IPS-15b (cell line): ENCODE measurements around the gene COX6B1.

ENCODE experiments used
- H3K27me3 ChIP-seq: one replicate; pipeline ENCODE4 v1.6.1; 2013; ENCODE audit warnings: low read length; ENCODE audit not compliant: control insufficient read depth, insufficient read depth
- H3K36me3 ChIP-seq: one replicate; pipeline ENCODE4 v1.6.1; 2013; ENCODE audit warnings: low read length; ENCODE audit not compliant: control insufficient read depth, insufficient read depth
- H3K4me1 ChIP-seq: one replicate; pipeline ENCODE4 v1.6.1; 2013; ENCODE audit warnings: mild to moderate bottlenecking, low read length; ENCODE audit not compliant: control insufficient read depth, insufficient read depth
- H3K4me3 ChIP-seq: one replicate; pipeline ENCODE4 v1.5.1; 2013; ENCODE audit warnings: low read depth, low read length
- H3K9ac ChIP-seq: one replicate; pipeline ENCODE4 v1.6.1; 2013; ENCODE audit warnings: low read depth, mild to moderate bottlenecking, low read length
- H3K9me3 ChIP-seq: one replicate; pipeline ENCODE4 v1.6.1; 2013; ENCODE audit warnings: mild to moderate bottlenecking, low read length; ENCODE audit not compliant: control insufficient read depth, insufficient read depth

COX6B1 gene

GRCh38 chr19:35637165-35637564, 11.0 kb upstream of the COX6B1 start:
- Histone ChIP-seq H3K27me3 (peaks cover 2% of the 10 kb centered on the region), H3K9ac (no peak overlapping the region), H3K36me3 (peaks cover 35% of the 10 kb centered on the region), H3K4me3 (no peak overlapping the region), H3K4me1 (peaks cover 6% of the 10 kb centered on the region), H3K9me3 (no peaks in the 10 kb centered on the region)

DNA sequence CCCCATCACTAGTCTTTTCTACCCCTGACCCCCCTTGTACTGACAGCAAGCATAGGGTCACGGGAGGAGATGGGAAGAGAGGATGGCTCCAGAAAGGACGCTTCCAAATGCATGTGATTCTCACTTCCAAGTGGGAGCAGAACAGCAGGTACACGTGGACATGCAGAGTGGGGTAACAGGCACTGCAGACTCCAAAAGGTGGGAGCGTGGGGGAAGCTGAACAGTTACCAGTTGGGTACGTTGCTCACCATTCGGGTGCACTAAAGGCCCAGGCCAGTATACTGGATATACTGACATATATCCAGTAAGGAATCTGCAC, 8.8 kb upstream of the COX6B1 start:
- Histone ChIP-seq H3K27me3 (peaks cover 9% of the 10 kb centered on the region), H3K9me3 (no peaks in the 10 kb centered on the region), H3K9ac (no peak overlapping the region), H3K4me3 (no peak overlapping the region), H3K4me1 (peaks cover 9% of the 10 kb centered on the region), H3K36me3 (peaks cover 20% of the 10 kb centered on the region)

DNA sequence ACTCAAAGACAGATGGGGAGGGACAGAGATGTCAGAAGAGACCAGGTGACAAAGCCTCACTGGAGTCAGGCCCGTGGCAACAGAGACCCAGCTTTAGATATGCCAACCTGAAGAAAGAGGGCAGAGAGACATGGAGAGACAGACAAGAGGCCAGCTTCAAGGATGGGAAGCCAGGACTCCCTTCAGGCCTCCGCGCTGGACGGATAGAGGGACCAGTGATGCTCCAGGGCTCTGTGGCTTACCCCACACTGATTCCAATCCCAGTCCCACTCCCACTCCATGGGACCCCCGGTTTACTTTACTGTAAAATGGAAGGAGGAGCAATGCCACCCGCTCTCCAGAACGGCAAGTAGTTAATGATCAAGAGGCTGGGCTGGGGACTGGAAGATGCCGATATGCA, 8.3 kb upstream of the COX6B1 start:
- peaks cover 9% of the 10 kb centered on the region for H3K27me3 ChIP-seq
- H3K9me3 ChIP-seq = no peaks in the 10 kb centered on the region
- peaks cover 9% of the 10 kb centered on the region for H3K4me1 ChIP-seq
- H3K9ac ChIP-seq = no peak overlapping the region
- H3K4me3 ChIP-seq = no peak overlapping the region
- H3K36me3 ChIP-seq = peaks cover 19% of the 10 kb centered on the region

DNA sequence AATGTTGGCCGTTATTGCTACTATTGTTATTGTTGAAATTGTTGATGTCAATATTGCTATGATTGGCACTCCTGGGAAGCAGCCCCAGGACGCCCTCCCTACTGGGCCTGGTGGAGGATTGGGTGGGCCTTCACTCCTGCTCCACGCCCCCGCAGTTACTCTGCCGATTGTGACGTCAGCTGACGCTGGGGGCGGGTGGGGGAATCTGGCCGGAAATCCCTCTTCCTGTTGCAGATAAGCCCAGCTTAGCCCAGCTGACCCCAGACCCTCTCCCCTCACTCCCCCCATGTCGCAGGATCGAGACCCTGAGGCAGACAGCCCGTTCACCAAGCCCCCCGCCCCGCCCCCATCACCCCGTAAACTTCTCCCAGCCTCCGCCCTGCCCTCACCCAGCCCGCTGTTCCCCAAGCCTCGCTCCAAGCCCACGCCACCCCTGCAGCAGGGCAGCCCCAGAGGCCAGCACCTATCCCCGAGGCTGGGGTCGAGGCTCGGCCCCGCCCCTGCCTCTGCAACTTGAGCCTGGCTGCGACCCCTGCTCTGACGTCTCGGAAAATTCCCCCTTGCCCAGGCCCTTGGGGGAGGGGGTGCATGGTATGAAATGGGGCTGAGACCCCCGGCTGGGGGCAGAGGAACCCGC, 6.5 kb upstream of the COX6B1 start, which contains the start of gene ETV2:
ETV2 (plus strand) TSS at position 231 of the 637 bp plus-strand sequence. CDS start 716 bp downstream, outside the sequence.
- Histone ChIP-seq H3K4me1 (peaks cover 12% of the 10 kb centered on the region), H3K9ac (no peak within 1 kb of the TSS), H3K36me3 (peaks cover 15% of the 10 kb centered on the region), H3K27me3 (peaks cover 25% of the 10 kb centered on the region), H3K4me3 (peak within 1 kb of the TSS; percentile 33), H3K9me3 (no peaks in the 10 kb centered on the region)

- Histone ChIP-seq H3K9me3 (no peaks in the 10 kb centered on the region), H3K4me3 (peak overlapping the region; percentile 33), H3K9ac (no peak overlapping the region), H3K4me1 (peaks cover 12% of the 10 kb centered on the region), H3K27me3 (peaks cover 26% of the 10 kb centered on the region), H3K36me3 (peaks cover 8% of the 10 kb centered on the region)
Measured at GRCh38 chr19:35642312-35642711, 5.8 kb upstream of the COX6B1 start.

DNA sequence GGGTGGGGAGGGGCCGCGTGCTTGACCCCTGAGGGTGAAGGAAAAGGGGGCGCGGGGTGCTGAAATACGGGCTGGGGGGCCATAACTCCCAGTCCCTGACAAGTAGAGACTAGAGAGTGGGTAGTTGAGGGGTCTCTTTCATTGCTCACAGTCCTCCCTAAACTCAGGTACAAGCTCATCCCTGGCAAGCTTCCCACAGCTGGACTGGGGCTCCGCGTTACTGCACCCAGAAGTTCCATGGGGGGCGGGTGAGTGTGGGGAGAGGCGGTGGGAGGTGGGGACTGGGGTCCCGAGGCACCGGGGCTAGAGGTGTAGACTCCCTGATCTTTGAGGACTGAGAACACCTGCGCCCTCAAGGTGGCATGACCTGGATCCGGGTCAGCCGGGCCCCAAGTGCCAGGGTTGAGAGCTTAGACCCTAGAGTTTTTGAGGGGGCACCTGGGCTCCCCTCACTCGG, 5.3 kb upstream of the COX6B1 start:
- no peak overlapping the region for H3K9ac ChIP-seq
- H3K27me3 ChIP-seq = peaks cover 26% of the 10 kb centered on the region
- peak overlapping the region; percentile 75 for H3K4me3 ChIP-seq
- peaks cover 12% of the 10 kb centered on the region for H3K4me1 ChIP-seq
- no peaks in the 10 kb centered on the region for H3K9me3 ChIP-seq
- H3K36me3 ChIP-seq = peaks cover 3% of the 10 kb centered on the region

DNA sequence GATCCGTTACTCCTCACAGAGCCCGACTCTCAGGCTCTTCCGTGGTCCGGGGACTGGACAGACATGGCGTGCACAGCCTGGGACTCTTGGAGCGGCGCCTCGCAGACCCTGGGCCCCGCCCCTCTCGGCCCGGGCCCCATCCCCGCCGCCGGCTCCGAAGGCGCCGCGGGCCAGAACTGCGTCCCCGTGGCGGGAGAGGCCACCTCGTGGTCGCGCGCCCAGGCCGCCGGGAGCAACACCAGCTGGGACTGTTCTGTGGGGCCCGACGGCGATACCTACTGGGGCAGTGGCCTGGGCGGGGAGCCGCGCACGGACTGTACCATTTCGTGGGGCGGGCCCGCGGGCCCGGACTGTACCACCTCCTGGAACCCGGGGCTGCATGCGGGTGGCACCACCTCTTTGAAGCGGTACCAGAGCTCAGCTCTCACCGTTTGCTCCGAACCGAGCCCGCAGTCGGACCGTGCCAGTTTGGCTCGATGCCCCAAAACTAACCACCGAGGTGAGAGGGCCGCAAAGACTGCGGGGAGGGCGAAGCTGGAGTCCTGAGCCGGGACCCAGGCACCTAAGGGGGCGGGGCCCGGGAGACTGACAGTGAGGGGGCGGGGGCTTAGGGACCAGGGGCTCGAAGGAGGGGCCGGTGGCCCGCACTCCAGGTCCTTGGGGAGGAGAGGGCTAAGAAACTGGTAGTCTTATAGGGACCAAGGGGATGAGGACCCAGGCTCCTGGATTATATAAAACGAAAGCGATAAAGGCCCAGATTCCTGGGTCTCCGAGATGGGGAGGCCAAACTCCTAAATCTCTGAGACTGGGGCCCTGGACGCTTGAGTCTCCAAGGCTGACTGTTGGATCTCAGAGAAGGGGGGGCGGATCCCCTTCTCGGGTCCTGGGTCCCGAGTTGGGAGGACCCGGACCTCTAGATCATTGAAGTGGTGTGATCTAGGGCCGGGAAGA, 4.6 kb upstream of the COX6B1 start:
- Histone ChIP-seq H3K9me3 (no peaks in the 10 kb centered on the region), H3K4me1 (peaks cover 12% of the 10 kb centered on the region), H3K27me3 (peaks cover 26% of the 10 kb centered on the region), H3K4me3 (peak overlapping the region; percentile 75), H3K36me3 (no peaks in the 10 kb centered on the region), H3K9ac (peak overlapping the region; percentile 54)

DNA sequence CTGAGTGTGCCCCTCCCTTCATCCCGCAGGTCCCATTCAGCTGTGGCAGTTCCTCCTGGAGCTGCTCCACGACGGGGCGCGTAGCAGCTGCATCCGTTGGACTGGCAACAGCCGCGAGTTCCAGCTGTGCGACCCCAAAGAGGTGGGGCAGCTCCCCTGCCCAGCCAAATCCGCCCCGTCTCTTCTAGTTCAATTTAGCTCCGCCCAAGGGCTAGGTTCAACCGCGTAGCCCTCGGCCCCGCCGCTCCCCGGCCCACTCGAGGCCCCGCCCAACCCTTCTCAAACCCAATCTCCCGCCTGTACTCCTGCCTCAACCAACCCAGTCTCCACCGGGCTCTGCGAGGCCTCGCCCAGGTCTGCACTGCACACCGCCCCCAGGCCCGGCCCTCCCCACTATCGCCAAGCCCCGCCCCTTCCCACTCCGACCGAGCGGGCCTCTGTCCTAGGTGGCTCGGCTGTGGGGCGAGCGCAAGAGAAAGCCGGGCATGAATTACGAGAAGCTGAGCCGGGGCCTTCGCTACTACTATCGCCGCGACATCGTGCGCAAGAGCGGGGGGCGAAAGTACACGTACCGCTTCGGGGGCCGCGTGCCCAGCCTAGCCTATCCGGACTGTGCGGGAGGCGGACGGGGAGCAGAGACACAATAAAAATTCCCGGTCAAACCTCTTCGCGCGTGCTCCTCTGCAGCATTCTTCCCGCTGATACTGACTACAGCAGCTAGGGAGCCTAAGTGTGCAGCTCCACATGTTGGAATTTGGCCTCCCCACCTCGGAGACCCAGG, 3.7 kb upstream of the COX6B1 start:
- H3K9me3 ChIP-seq = no peaks in the 10 kb centered on the region
- H3K36me3 ChIP-seq = no peaks in the 10 kb centered on the region
- peak overlapping the region; percentile 79 for H3K4me3 ChIP-seq
- peaks cover 26% of the 10 kb centered on the region for H3K27me3 ChIP-seq
- H3K9ac ChIP-seq = no peak overlapping the region
- H3K4me1 ChIP-seq = peaks cover 8% of the 10 kb centered on the region

- Histone ChIP-seq H3K9ac (no peak overlapping the region), H3K4me3 (peak overlapping the region; percentile 79), H3K4me1 (peaks cover 8% of the 10 kb centered on the region), H3K9me3 (no peaks in the 10 kb centered on the region), H3K27me3 (peaks cover 26% of the 10 kb centered on the region), H3K36me3 (no peaks in the 10 kb centered on the region)
Measured at GRCh38 chr19:35644987-35645679, 3.0 kb upstream of the COX6B1 start.

DNA sequence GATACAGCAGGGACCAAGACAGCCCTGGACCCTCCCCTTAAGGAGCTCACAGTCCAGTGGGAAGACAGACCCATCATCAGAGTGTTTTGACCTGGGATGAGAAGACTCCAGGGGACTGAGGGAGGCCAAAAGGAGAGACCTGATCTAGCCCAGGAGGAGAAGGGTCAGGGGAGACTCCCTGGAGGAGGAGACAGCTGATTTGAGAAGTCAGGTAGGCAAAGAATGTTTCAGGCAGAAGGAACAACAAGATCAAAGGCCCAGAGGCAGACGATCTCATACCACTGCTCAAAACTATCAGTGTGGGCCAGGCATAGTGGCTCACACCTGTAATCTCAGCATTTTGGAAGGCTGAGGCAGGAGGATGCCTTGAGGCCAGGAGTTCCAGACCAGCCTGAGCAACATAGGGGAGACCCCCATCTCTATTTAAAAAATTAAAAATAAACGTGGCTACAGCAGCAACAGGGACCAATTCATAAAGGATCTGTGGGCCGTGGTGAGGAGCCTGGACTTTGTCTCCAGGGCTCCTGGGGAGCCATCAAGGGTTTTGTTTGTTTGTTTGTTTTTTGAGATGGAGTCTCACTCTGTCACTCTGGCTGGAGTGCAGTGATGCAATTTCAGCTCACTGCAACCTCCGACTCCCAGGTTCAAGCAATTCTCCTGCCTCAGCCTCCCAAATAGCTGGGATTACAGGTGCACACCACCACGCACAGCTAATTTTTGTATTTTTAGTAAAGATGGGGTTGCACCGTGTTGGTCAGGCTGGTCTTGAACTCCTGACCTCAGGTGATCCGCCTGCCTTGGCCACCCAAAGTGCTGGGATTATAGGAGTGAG, 2.2 kb upstream of the COX6B1 start:
- peaks cover 8% of the 10 kb centered on the region for H3K4me1 ChIP-seq
- H3K4me3 ChIP-seq = no peak overlapping the region
- H3K27me3 ChIP-seq = peaks cover 26% of the 10 kb centered on the region
- H3K9ac ChIP-seq = no peak overlapping the region
- peaks cover 2% of the 10 kb centered on the region for H3K36me3 ChIP-seq
- no peaks in the 10 kb centered on the region for H3K9me3 ChIP-seq
